Measurements from ENCODE around the gene LAMA5.

Gene LAMA5

GRCh38 chr20:62360854-62361798 lies 6.0 kb downstream of the LAMA5 start:
- DNase-seq (ENCODE audit: low read depth), result no peak

- no peak for DNase-seq (ENCODE audit: low read depth)
Measured at GRCh38 chr20:62359491-62360121, 7.5 kb downstream of the LAMA5 start.

GRCh38 chr20:62359043-62359490 lies 8.0 kb downstream of the LAMA5 start:
- DNase-seq (ENCODE audit: low read depth), result no peak

- DNase-seq (ENCODE audit: low read depth), result no peak
Measured at GRCh38 chr20:62358171-62359042, 8.7 kb downstream of the LAMA5 start.

GRCh38 chr20:62357681-62358080 lies 9.4 kb downstream of the LAMA5 start:
- no peak for DNase-seq (ENCODE audit: low read depth)

GRCh38 chr20:62357187-62357667 lies 9.9 kb downstream of the LAMA5 start:
- DNase-seq (ENCODE audit: low read depth), result peak; percentile 91

GRCh38 chr20:62356589-62357186 lies 10.4 kb downstream of the LAMA5 start:
- no peak for DNase-seq (ENCODE audit: low read depth)

GRCh38 chr20:62355878-62356588 lies 11.1 kb downstream of the LAMA5 start:
- no peak for DNase-seq (ENCODE audit: low read depth)

GRCh38 chr20:62355516-62355877 lies 11.6 kb downstream of the LAMA5 start:
- no peak for DNase-seq (ENCODE audit: low read depth)

- no peak for DNase-seq (ENCODE audit: low read depth)
Measured at GRCh38 chr20:62354811-62355341, 12.2 kb downstream of the LAMA5 start.

- DNase-seq (ENCODE audit: low read depth), result no peak
Measured at GRCh38 chr20:62354031-62354808, 12.9 kb downstream of the LAMA5 start.

GRCh38 chr20:62353289-62354030 lies 13.7 kb downstream of the LAMA5 start:
- DNase-seq (ENCODE audit: low read depth), result no peak

- no peak for DNase-seq (ENCODE audit: low read depth)
Measured at GRCh38 chr20:62352402-62353288, 14.5 kb downstream of the LAMA5 start.

GRCh38 chr20:62351469-62352401 lies 15.4 kb downstream of the LAMA5 start:
- DNase-seq (ENCODE audit: low read depth), result no peak

- no peak for DNase-seq (ENCODE audit: low read depth)
Measured at GRCh38 chr20:62350629-62351422, 16.3 kb downstream of the LAMA5 start.

- DNase-seq (ENCODE audit: low read depth), result no peak
Measured at GRCh38 chr20:62350098-62350628, 16.9 kb downstream of the LAMA5 start.

Measured in CMK (cell line).